Esophagus squamous epithelium (tissue), 5 donors: Measurements from ENCODE around the gene BTG4. TPM values are rescaled to one million over a fixed set of nuclear protein-coding genes. Genes with fewer than 3 reads are reported as not detected.

Experiments
- DNase-seq: peaks from one replicate; lab custom pipeline; 2025; lab: John Stamatoyannopoulos, UW
- H3K27ac ChIP-seq, 4 donors: fragments of 200-600 bp; sonication (generic); one replicate each; pipeline ENCODE4 v1.5.1; 2016 to 2019; ENCODE audit warnings: mild to moderate bottlenecking in 1 of 4
- H3K27me3 ChIP-seq, 4 donors: fragments of 200-600 bp; sonication (generic); 1 replicate in 3 of 4; 2 replicates in 1 of 4; pipeline versions ENCODE4 v1.5.1 to v1.6.0; 2017 to 2021; ENCODE audit warnings: antibody characterized with exemption in 1 of 4
- H3K36me3 ChIP-seq, 3 donors: fragments of 200-600 bp; sonication (generic); one replicate each; pipeline ENCODE4 v1.5.1; 2016 to 2019
- H3K4me1 ChIP-seq, 3 donors: fragments of 200-600 bp; sonication (generic); one replicate each; pipeline ENCODE4 v1.5.1; 2017 to 2019
- H3K4me3 ChIP-seq, 4 donors: fragments of 200-600 bp; sonication (generic); 1 replicate in 3 of 4; 2 replicates in 1 of 4; pipeline ENCODE4 v1.5.1; 2016 to 2019; ENCODE audit warnings: mild to moderate bottlenecking in 2 of 4, moderate library complexity in 1 of 4
- H3K9me3 ChIP-seq, 3 donors: fragments of 200-600 bp; sonication (generic); one replicate each; pipeline ENCODE4 v1.5.1; 2016 to 2019
- CTCF ChIP-seq, 6 experiments: fragments of 450-650 bp in 4 of 6; fragments of 200-600 bp in 2 of 6; sonication (generic) in 2 of 6; IDR thresholded peaks; one replicate each; pipeline ENCODE4 v1.5.1; 2016 to 2019; ENCODE audit warnings: antibody characterized with exemption in 6 of 6, mild to moderate bottlenecking in 4 of 6, moderate library complexity in 4 of 6
- POLR2A ChIP-seq, 4 donors: fragments of 450-650 bp; IDR thresholded peaks; one replicate each; pipeline ENCODE4 v1.6.1; 2017; ENCODE audit warnings: antibody characterized with exemption in 4 of 4, mild to moderate bottlenecking in 4 of 4, moderate library complexity in 3 of 4
- WGBS, 2 donors: methylation state at CpG; one replicate each; pipeline ENCODE4 v1.1.5; 2018; 5-methylcytosine and 5-hydroxymethylcytosine counted together
- intact Hi-C: fragments of 100-400 bp; cut with DNase I; formaldehyde crosslinking; loops from one replicate; pipeline ENCODE4 v1.15.0; 2022
- total RNA-seq, 4 donors: library from RNA; depleted of rRNA; stranded (reverse); fragments of >200 nt; gene quantifications; one replicate each; pipeline ENCODE4 v1.1.0, GENCODE V29; 2016
- donor health status: DM: yes; HTN: yes; CAD: no.

BTG4 gene
- total RNA-seq, 4 donors from 2014 or later, result not detected

GRCh38 chr11:111476956-111477355, 35.2 kb downstream of the BTG4 start:
- WGBS, 2 donors, result 52 to 57% methylated on average over 3 of the region's 3 CpGs
- Histone ChIP-seq H3K9me3 (no peaks in the 10 kb centered on the region), H3K4me3 (no peak overlapping the region), H3K27me3 (no peaks in the 10 kb centered on the region), H3K4me1 (no peaks in the 10 kb centered on the region), H3K36me3 (no peaks in the 10 kb centered on the region), H3K27ac (no peak overlapping the region)
- intact Hi-C loops, result no loop called here
- TF ChIP-seq POLR2A (IDR thresholded peaks at IDR 0.05), result no peak
- DNase-seq, result no peak

- Histone ChIP-seq H3K4me1 (no peaks in the 10 kb centered on the region), H3K4me3 (no peak overlapping the region), H3K36me3 (no peaks in the 10 kb centered on the region), H3K9me3 (no peaks in the 10 kb centered on the region), H3K27me3 (no peaks in the 10 kb centered on the region), H3K27ac (no peak overlapping the region)
- no peak for TF ChIP-seq CTCF (IDR thresholded peaks at IDR 0.05)
- TF ChIP-seq POLR2A (IDR thresholded peaks at IDR 0.05), result no peak
- no peak for DNase-seq
- 29 to 32% methylated on average over 2 of the region's 2 CpGs for WGBS, 2 donors
- intact Hi-C loops, result no loop called here
Measured at GRCh38 chr11:111476366-111476765, 35.8 kb downstream of the BTG4 start.

- TF ChIP-seq POLR2A (IDR thresholded peaks at IDR 0.05) (no peak), CTCF (IDR thresholded peaks at IDR 0.05) (no peak)
- no peak for DNase-seq
Measured at GRCh38 chr11:111474432-111474831, 37.8 kb downstream of the BTG4 start.

GRCh38 chr11:111472228-111472627, 40.0 kb downstream of the BTG4 start:
- DNase-seq, result no peak
- Histone ChIP-seq H3K36me3 (no peaks in the 10 kb centered on the region), H3K4me3 (no peak overlapping the region), H3K9me3 (no peaks in the 10 kb centered on the region), H3K27ac (no peak overlapping the region), H3K4me1 (no peaks in the 10 kb centered on the region), H3K27me3 (peaks cover 0 to 4% (median 0%) of the 10 kb centered on the region in 4 donors)
- WGBS, 2 donors, result 83% methylated on average over 1 of the region's 1 CpG
- TF ChIP-seq CTCF (IDR thresholded peaks at IDR 0.05), result no peak
- no peak for TF ChIP-seq POLR2A (IDR thresholded peaks at IDR 0.05)
- intact Hi-C loops, result no loop called here

More at GRCh38 chr11:111474432-111474831, 37.8 kb downstream of the BTG4 start:
- no peaks in the 10 kb centered on the region for H3K4me1 ChIP-seq
- no peak overlapping the region for H3K27ac ChIP-seq
- H3K27me3 ChIP-seq, result no peaks in the 10 kb centered on the region
- no peak overlapping the region for H3K4me3 ChIP-seq
- H3K9me3 ChIP-seq, result no peaks in the 10 kb centered on the region
- intact Hi-C loops, result no loop called here
- H3K36me3 ChIP-seq, result no peaks in the 10 kb centered on the region

GRCh38 chr11:111469200-111469599, 43.0 kb downstream of the BTG4 start:
- no peak for DNase-seq
- Histone ChIP-seq H3K4me3 (no peak overlapping the region), H3K4me1 (no peaks in the 10 kb centered on the region), H3K27ac (no peak overlapping the region), H3K36me3 (no peaks in the 10 kb centered on the region), H3K9me3 (no peaks in the 10 kb centered on the region), H3K27me3 (peaks cover 0 to 4% (median 0%) of the 10 kb centered on the region in 4 donors)
- WGBS, 2 donors, result 70 to 74% methylated on average over 4 of the region's 4 CpGs
- intact Hi-C loops, result no loop called here
- TF ChIP-seq CTCF (IDR thresholded peaks at IDR 0.05), result no peak
- no peak for TF ChIP-seq POLR2A (IDR thresholded peaks at IDR 0.05)

- Histone ChIP-seq H3K4me3 (no peak overlapping the region), H3K36me3 (no peaks in the 10 kb centered on the region), H3K9me3 (no peaks in the 10 kb centered on the region), H3K27ac (no peak overlapping the region), H3K4me1 (no peaks in the 10 kb centered on the region), H3K27me3 (peaks cover 0 to 12% (median 0%) of the 10 kb centered on the region in 4 donors)
- TF ChIP-seq POLR2A (IDR thresholded peaks at IDR 0.05), result no peak
- DNase-seq, result no peak
- intact Hi-C loops, result no loop called here
Measured at GRCh38 chr11:111466615-111467014, 45.6 kb downstream of the BTG4 start.
